K562 (cell line): Measurements from ENCODE around the gene DUS1L. TPM values are rescaled to one million over a fixed set of nuclear protein-coding genes. Genes with fewer than 3 reads are reported as not detected.
A peak's percentile ranks its signal among the peaks of the same experiment; 100 is the strongest.

Source experiments
- ATAC-seq: fragments of 200-7000 bp; cut with Tn5 transposase; 3 replicates; pipeline ENCODE4 v1.9.1; 2020; ENCODE audit warnings: moderate library complexity
- BruUV-seq: library from RNA; stranded (reverse); fragments of 400-500 nt; replicated peaks from 2 replicates; lab custom pipeline; 2021; lab: Mats Ljungman, UMichigan
- CTCF ChIA-PET: fragments of 300-600 bp; formaldehyde crosslinking; extraction: SDS; loops from one replicate; lab custom pipeline; 2021; ENCODE audit warnings: low intra/inter-chr PET ratio; lab: Yijun Ruan, JAX
- POLR2A ChIA-PET: fragments of 300-600, 350-650 bp; sonication (Branson Sonifier 250); formaldehyde crosslinking; extraction: SDS; loops from one replicate; lab custom pipeline; 2021; ENCODE audit warnings: antibody characterized with exemption, inconsistent platforms; lab: Yijun Ruan, JAX
- DNase-seq, 4 experiments: peaks; one replicate each; pipeline versions ENCODE4 v3.0.0 to v3.0.0-alpha.2; 2011 to 2018; ENCODE audit warnings: low spot score in 3 of 4, mixed read lengths in 3 of 4; ENCODE audit errors: extremely low read depth in 1 of 4
- FAIRE-seq: peaks from 2 replicates; lab custom pipeline; 2011; peaks lifted over from hg19 to GRCh38; lab: Jason Lieb, UNC
- H2AFZ ChIP-seq: 2 replicates; pipeline ENCODE4 v1.6.0; 2011; ENCODE audit warnings: low read depth, low read length, control low read depth, inconsistent platforms
- H3K27ac ChIP-seq: fragments of 200-600 bp; 3 replicates; pipeline ENCODE4 v1.8.0; 2011; ENCODE audit warnings: low read depth, mild to moderate bottlenecking, control low read depth, inconsistent platforms, low read length, moderate library complexity, mixed read lengths; ENCODE audit errors: extremely low read depth
- H3K27me3 ChIP-seq, 2 experiments: fragments of 300-600 bp in 1 of 2; 2 replicates in 1 of 2; 3 replicates in 1 of 2; pipeline versions ENCODE4 v1.6.0 to v1.8.0; 2011; ENCODE audit warnings: inconsistent platforms in 2 of 2, low read length in 2 of 2, mild to moderate bottlenecking in 1 of 2, mixed read lengths in 1 of 2, moderate library complexity in 1 of 2; ENCODE audit not compliant: control insufficient read depth in 2 of 2, insufficient read depth in 2 of 2
- H3K36me3 ChIP-seq: fragments of 300-600 bp; 3 replicates; pipeline ENCODE4 v1.8.0; 2011; ENCODE audit warnings: mild to moderate bottlenecking, low read length, inconsistent platforms; ENCODE audit not compliant: control insufficient read depth, insufficient read depth
- H3K4me1 ChIP-seq, 2 experiments: fragments of 200-600 bp in 1 of 2; replicated peaks in 1 of 2; 2 replicates in 1 of 2; 3 replicates in 1 of 2; pipeline versions ENCODE4 v1.5.1 to v1.8.0; 2011; ENCODE audit warnings: inconsistent platforms in 2 of 2, low read length in 2 of 2, mild to moderate bottlenecking in 1 of 2, mixed read lengths in 1 of 2, moderate library complexity in 1 of 2; ENCODE audit not compliant: control insufficient read depth in 2 of 2, insufficient read depth in 2 of 2
- H3K4me2 ChIP-seq: 2 replicates; pipeline ENCODE4 v1.6.1; 2011; ENCODE audit warnings: low read length, control low read depth, inconsistent platforms, mixed read lengths; ENCODE audit not compliant: insufficient read depth
- H3K4me3 ChIP-seq: fragments of 200-600 bp; sonication (generic), shearing (Covaris generic); 2 replicates; pipeline ENCODE4 v1.5.1; 2016; ENCODE audit warnings: control low read depth, inconsistent platforms
- H3K79me2 ChIP-seq: fragments of 200-600 bp; 3 replicates; pipeline ENCODE4 v1.8.0; 2011; ENCODE audit warnings: low read length, inconsistent platforms; ENCODE audit not compliant: control insufficient read depth, insufficient read depth
- H3K9ac ChIP-seq, 2 experiments: 2 replicates each; pipeline versions ENCODE4 v1.6.0 to v1.6.1; 2011; ENCODE audit warnings: low read depth in 2 of 2, low read length in 2 of 2, control low read depth in 1 of 2, inconsistent platforms in 1 of 2, mild to moderate bottlenecking in 1 of 2, mixed read lengths in 1 of 2; ENCODE audit not compliant: insufficient read depth in 1 of 2
- H3K9me1 ChIP-seq: one replicate; pipeline ENCODE4 v1.6.0; 2011; ENCODE audit warnings: inconsistent platforms, mild to moderate bottlenecking, low read length, moderate library complexity; ENCODE audit not compliant: control insufficient read depth, insufficient read depth
- H3K9me3 ChIP-seq: replicated peaks from 2 replicates; pipeline ENCODE4 v1.5.1; 2011; ENCODE audit warnings: low read depth, low read length, inconsistent platforms; ENCODE audit not compliant: control insufficient read depth, insufficient read depth
- H4K20me1 ChIP-seq: replicated peaks from 2 replicates; pipeline ENCODE4 v1.6.1; 2011; ENCODE audit warnings: low read length, inconsistent platforms, mixed read lengths; ENCODE audit not compliant: control insufficient read depth, insufficient read depth
- CTCF ChIP-seq, 3 experiments: IDR thresholded peaks in 2 of 3; conservative IDR thresholded peaks in 1 of 3; 2 replicates each; pipeline ENCODE4 v1.5.1; 2011 to 2012; ENCODE audit warnings: low read length in 3 of 3, mild to moderate bottlenecking in 3 of 3, control low read depth in 2 of 3, improper control_type of control experiment in 1 of 3, inconsistent platforms in 1 of 3, low read depth in 1 of 3, mixed read lengths in 1 of 3, moderate library complexity in 1 of 3; ENCODE audit not compliant: insufficient read depth in 2 of 3
- ELF4 ChIP-seq: fragments of 450-650 bp; formaldehyde crosslinking; IDR thresholded peaks from 2 replicates; pipeline ENCODE4 v1.4.0; 2022; ENCODE audit warnings: missing genetic modification characterization
- HOXB6 ChIP-seq: fragments of 250-450 bp; sonication (Bioruptor Pico); IDR thresholded peaks from 2 replicates; pipeline ENCODE4 v1.5.1; 2022; ENCODE audit warnings: mild to moderate bottlenecking, borderline replicate concordance
- MEIS2 ChIP-seq: fragments of 450-650 bp; IDR thresholded peaks from 2 replicates; pipeline ENCODE4 v1.6.1; 2014; ENCODE audit warnings: mild to moderate bottlenecking; ENCODE audit not compliant: partially characterized antibody
- NCOR1 ChIP-seq: fragments of 450-650 bp; IDR thresholded peaks from 2 replicates; pipeline ENCODE4 v1.6.1; 2016; ENCODE audit warnings: mild to moderate bottlenecking, moderate library complexity
- PKNOX1 ChIP-seq: fragments of 450-650 bp; IDR thresholded peaks from 2 replicates; pipeline ENCODE4 v1.6.1; 2016
- POLR2G ChIP-seq: fragments of 200-400 bp; formaldehyde crosslinking; IDR thresholded peaks from 2 replicates; pipeline ENCODE4 v1.6.1; 2017; ENCODE audit warnings: low read depth, mild to moderate bottlenecking, antibody characterized with exemption, low read length, moderate library complexity
- SIRT6 ChIP-seq: IDR thresholded peaks from one replicate; pipeline ENCODE4 v1.6.1; 2012; ENCODE audit warnings: low read depth, mild to moderate bottlenecking, control low read depth, inconsistent platforms, low read length, moderate library complexity
- ZBTB9 ChIP-seq: fragments of 450-650 bp; formaldehyde crosslinking; IDR thresholded peaks from 2 replicates; pipeline ENCODE4 v1.4.0; 2020; ENCODE audit warnings: mild to moderate bottlenecking, moderate library complexity
- ZNF217 ChIP-seq: sonication (generic); formaldehyde crosslinking; IDR thresholded peaks from 2 replicates; pipeline ENCODE4 v1.8.0; 2022; ENCODE audit warnings: mild to moderate bottlenecking, missing genetic modification reagents
- ZNF224 ChIP-seq: sonication (generic); formaldehyde crosslinking; IDR thresholded peaks from 2 replicates; pipeline ENCODE4 v1.8.0; 2022; ENCODE audit warnings: mild to moderate bottlenecking, missing genetic modification reagents
- ZNF512 ChIP-seq: IDR thresholded peaks from 2 replicates; pipeline ENCODE4 v1.6.1; 2016; ENCODE audit warnings: missing genetic modification characterization, missing compliant biosample characterization
- WGBS: fragments of 100-300 bp; shearing (Covaris generic); methylation state at CpG from one replicate; pipeline ENCODE4 v1.1.6; 2016; ENCODE audit warnings: low coverage, mixed read lengths; ENCODE audit not compliant: insufficient coverage; ENCODE audit errors: missing lambda C conversion rate; 5-methylcytosine and 5-hydroxymethylcytosine counted together
- in situ Hi-C: fragments of 300-500 bp; cut with MboI; formaldehyde crosslinking; loops from 4 replicates; pipeline ENCODE4 v1.15.0; 2018; ENCODE audit warnings: inconsistent platforms, mixed read lengths
- intact Hi-C: fragments of 100-400 bp; cut with micrococcal nuclease; formaldehyde crosslinking; loops from 2 replicates; pipeline ENCODE4 v1.14.2; 2022
- polyA plus RNA-seq, 8 experiments: library from polyadenylated mRNA; depleted of rRNA in 4 of 8; stranded (reverse) in 5 of 8; unstranded in 3 of 8; fragments of >200 nt; fragmentation: Nextera tagmentation in 2 of 8; fragmentation: Illumina TruSeq in 1 of 8; extraction: Ambion mirVana in 2 of 8; extraction: Trizol in 1 of 8; gene quantifications; 2 replicates each; pipeline versions ENCODE4 v1.2.1 to v1.2.3, GENCODE V29; 2011 to 2014; ENCODE audit warnings: inconsistent platforms in 1 of 8, missing spikeins in 1 of 8
- total RNA-seq, 7 experiments: library from RNA; depleted of rRNA in 6 of 7; stranded (reverse); fragments of >200 nt in 6 of 7; fragmentation: Illumina TruSeq in 2 of 7; extraction: Trizol in 2 of 7; gene quantifications; 2 replicates each; pipeline versions ENCODE4 v1.2.1 to v1.2.3, GENCODE V29; 2011 to 2021; ENCODE audit warnings: low replicate concordance in 1 of 7

Gene DUS1L
- total and polyA plus RNA-seq, 9 of the 15 experiments (the other 6 are each of a cell fraction or from before 2014, with no cell fraction given): 7.8 to 210 (median 83.9) TPM

GRCh38 chr17:82018989-82019689 is 46.5 kb downstream of the DUS1L start (continued):
- TF ChIP-seq ZNF512 (tag): no peak
- TF ChIP-seq, all 486 proteins: peak for 5

GRCh38 chr17:82018152-82018988 is 47.2 kb downstream of the DUS1L start:
- intact Hi-C loops (no loop called here), in situ Hi-C loops (no loop called here)
- Histone ChIP-seq H4K20me1 (peaks cover 17% of the 10 kb centered on the region), H3K4me3 (no peak overlapping the region), H3K9me3 (no peaks in the 10 kb centered on the region), H3K4me2 (no peak overlapping the region), H3K9ac (peak overlapping the region in 1 of 2 experiments; percentile 5; a peak in 1 of 4 replicates), H3K9me1 (no peaks in the 10 kb centered on the region), H3K27ac (no peak overlapping the region), H3K79me2 (peaks cover 29% of the 10 kb centered on the region), H2AFZ (no peak overlapping the region), H3K27me3 (no peaks in the 10 kb centered on the region), H3K4me1 (peaks cover 14 to 90% of the 10 kb centered on the region in 2 experiments; a peak in 4 of 5 replicates), H3K36me3 (peaks cover 30% of the 10 kb centered on the region; the same call in 1 of the 3 replicates)
- 78% methylated on average over 19 of the region's 19 CpGs for WGBS
- FAIRE-seq (no peak), DNase-seq (peak in 1 of 4 experiments; percentile 25), ATAC-seq (no peak)
- POLR2A ChIA-PET: interaction anchor here (0.6 to 1.0 kb wide), 3 partner anchors 8 to 46 kb away, joined by 3 to 6 read pairs (median 3); no protein-coding TSS in a partner anchor
- CTCF ChIA-PET: interaction anchor here (6.6 kb wide), 1 partner anchor 59 kb away, joined by 103 read pairs; the partner anchor contains the start of gene NOTUM
- no TSS peak for BruUV-seq
- TF ChIP-seq CTCF (IDR thresholded peaks at IDR 0.05 in 2 of 3, conservative IDR thresholded peaks at IDR 0.05 in 1 of 3; ENCODE audit: insufficient read depth in 2 of 3, low read depth in 1 of 3, low read length in 3 of 3): peak in 1 of 3 experiments; percentile 8; a peak in 1 of 6 replicates
- TF ChIP-seq ZNF217 (CRISPR knock-in tag): no peak
- TF ChIP-seq ZNF224 (CRISPR knock-in tag): no peak
- peak; percentile 54 for TF ChIP-seq PKNOX1
- TF ChIP-seq POLR2G: peak; percentile 53
- TF ChIP-seq HOXB6: no peak
- no peak for TF ChIP-seq SIRT6
- TF ChIP-seq ELF4: no peak
- peak; percentile 49 for TF ChIP-seq MEIS2
- TF ChIP-seq NCOR1: no peak
- peak; percentile 89; the same call in 1 of the 2 replicates for TF ChIP-seq ZBTB9 (CRISPR knock-in tag)
